Measurements from ENCODE around the gene ISG15.
A peak's percentile ranks its signal among the peaks of the same experiment; 100 is the strongest.

ISG15 gene

GRCh38 chr1:1033731-1034438, 20.6 kb downstream of the ISG15 start:
- TF ChIP-seq CTCF (IDR thresholded peaks at IDR 0.05; ENCODE audit: borderline replicate concordance, insufficient read depth, low read depth, low read length) = no peak
- peak overlapping the region; percentile 35 for H3K4me3 ChIP-seq (ENCODE audit: low read depth, low read length)

- H3K4me3 ChIP-seq (ENCODE audit: low read depth, low read length) = no peak overlapping the region
- TF ChIP-seq CTCF (IDR thresholded peaks at IDR 0.05; ENCODE audit: borderline replicate concordance, insufficient read depth, low read depth, low read length) = no peak
These were observed 21.1 kb downstream of the ISG15 start for GRCh38 chr1:1034439-1034781.

DNA sequence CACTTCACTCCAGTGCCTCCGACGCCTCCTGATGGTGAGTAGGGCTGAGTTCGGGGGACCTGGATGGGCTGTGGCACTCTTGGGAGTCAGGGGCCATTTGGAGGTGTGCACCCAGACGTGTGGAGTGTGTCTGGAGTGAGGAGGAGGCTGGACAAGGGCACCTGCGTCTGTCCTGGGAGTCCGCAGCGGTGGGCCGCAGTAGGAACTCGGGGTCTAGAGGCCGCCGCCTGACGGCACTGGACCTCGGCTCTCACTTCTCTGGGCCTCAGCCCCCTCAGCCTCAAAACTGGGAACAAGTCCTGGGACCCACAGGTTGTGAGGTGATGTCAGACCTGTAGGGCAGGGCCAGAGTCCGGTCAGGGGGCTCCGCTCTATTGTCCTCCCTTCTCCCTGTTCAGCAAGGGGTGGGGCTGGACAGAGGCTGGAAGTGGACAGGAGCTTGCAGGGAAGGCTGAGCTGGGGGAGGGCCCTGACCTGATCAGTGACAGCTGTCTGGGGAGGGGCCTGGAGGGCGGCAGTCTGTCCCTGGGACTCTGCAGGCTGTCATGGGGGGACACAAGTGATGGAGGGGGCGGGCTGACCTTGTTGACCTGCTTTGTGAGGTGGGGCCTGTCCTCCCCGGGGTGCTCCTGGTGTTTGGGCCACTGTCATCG, 22.1 kb downstream of the ISG15 start:
- TF ChIP-seq CTCF (IDR thresholded peaks at IDR 0.05; ENCODE audit: borderline replicate concordance, insufficient read depth, low read depth, low read length) = no peak
- no peak overlapping the region for H3K4me3 ChIP-seq (ENCODE audit: low read depth, low read length)

GRCh38 chr1:1037366-1038327, 24.4 kb downstream of the ISG15 start:
- TF ChIP-seq CTCF (IDR thresholded peaks at IDR 0.05; ENCODE audit: borderline replicate concordance, insufficient read depth, low read depth, low read length) = no peak
- no peak overlapping the region for H3K4me3 ChIP-seq (ENCODE audit: low read depth, low read length)

DNA sequence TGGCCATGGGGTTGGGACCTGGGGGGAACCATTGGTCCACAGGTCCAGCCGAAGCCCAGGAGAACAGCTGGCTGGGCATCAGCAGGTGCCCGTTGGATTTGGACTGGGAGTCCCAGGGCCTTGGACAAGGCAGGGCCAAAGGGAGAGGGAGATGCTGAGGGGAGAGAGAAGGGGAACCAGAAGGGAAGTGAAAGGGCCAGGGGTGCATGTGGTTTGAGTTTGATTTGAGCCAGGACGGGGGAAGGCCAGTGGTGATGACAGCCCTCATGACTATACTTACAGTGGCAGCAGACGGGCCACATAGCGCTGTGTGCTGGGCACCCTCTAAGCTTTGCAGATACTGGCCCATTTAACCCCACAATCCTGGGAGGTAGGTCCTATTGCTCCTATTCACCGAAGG, 25.4 kb downstream of the ISG15 start:
- no peak for TF ChIP-seq CTCF (IDR thresholded peaks at IDR 0.05; ENCODE audit: borderline replicate concordance, insufficient read depth, low read depth, low read length)
- H3K4me3 ChIP-seq (ENCODE audit: low read depth, low read length) = no peak overlapping the region

- no peak overlapping the region for H3K4me3 ChIP-seq (ENCODE audit: low read depth, low read length)
- no peak for TF ChIP-seq CTCF (IDR thresholded peaks at IDR 0.05; ENCODE audit: borderline replicate concordance, insufficient read depth, low read depth, low read length)
These were observed 26.0 kb downstream of the ISG15 start for GRCh38 chr1:1039145-1039910.

Measured in GM12875 (cell line).